GM21367 (cell line): ENCODE measurements around the gene TRDN.
"Not testable (repeated sequence)": the region's sequence is repeated elsewhere in the genome, so short reads cannot be mapped to it uniquely, and the experiment has no call there.

Experiments
- ATAC-seq: cut with Tn5 transposase; IDR thresholded peaks from one replicate; pipeline ENCODE4 v1.9.1; 2021; ENCODE audit not compliant: unreplicated experiment

The TRDN gene

DNA sequence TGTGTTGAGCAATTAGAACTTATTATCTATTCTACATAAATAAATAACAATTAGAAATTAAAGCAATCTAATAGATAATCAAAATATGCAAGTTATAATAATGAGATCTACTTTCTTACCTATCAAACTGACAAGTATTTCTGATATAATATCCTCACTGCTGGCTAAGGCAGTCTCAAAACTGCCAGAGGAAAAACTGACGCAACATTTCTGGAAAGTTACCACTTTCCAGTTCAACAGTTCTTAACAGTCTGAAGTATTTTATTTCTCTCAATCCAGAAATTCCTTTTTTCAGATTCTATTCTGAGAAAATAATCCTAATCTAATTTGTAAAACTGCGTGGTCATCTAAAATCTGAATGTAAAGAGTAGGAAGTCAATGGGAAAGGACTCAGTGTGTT is 121.0 kb downstream of the TRDN start:
- no peak for ATAC-seq

DNA sequence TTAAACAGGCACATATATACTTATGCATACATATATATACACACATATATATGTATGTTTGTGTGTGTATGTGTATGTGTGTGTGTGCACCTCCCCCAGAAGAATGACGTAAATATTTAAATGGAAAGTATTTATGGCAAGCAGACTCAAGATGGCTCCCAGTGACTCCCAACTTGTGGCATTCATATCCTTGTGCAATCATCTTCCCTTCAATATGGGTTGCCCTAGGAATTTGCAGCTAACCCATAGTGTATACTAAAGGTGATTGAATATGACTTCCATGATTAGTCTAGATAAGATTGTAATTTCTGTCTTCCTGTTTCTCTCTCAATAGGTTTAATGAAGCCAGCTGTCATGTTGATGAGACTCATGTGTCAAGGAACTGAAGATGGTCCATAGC is 127.6 kb downstream of the TRDN start:
- no peak for ATAC-seq

GRCh38 chr6:123508290-123508689 is 128.5 kb downstream of the TRDN start:
- ATAC-seq, result no peak

GRCh38 chr6:123507582-123507981 is 129.2 kb downstream of the TRDN start:
- ATAC-seq, result no peak

DNA sequence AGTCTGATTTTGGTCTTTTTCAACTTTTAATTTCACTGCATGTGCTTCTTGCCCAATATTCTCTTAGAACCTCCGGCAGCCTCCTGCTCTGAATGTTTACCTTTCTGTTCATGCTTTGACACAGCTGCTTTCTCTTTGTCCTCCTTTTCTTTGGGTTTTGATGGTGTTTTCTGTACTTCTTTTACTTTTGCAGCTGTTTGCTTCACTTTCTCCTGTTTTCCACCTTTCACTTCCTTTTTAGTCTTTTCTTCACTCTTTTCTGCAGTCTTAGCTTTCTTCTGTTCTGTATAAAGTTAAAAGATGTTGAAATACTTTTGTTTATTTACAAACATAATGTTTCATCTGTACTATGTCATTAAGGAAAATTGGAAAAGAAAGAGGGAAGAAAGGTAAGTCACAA is 133.1 kb downstream of the TRDN start:
- ATAC-seq, result no peak

- no peak for ATAC-seq
These were observed 139.7 kb downstream of the TRDN start for GRCh38 chr6:123497025-123497424.

- no peak for ATAC-seq
These were observed 147.2 kb downstream of the TRDN start for GRCh38 chr6:123489589-123489988.

DNA sequence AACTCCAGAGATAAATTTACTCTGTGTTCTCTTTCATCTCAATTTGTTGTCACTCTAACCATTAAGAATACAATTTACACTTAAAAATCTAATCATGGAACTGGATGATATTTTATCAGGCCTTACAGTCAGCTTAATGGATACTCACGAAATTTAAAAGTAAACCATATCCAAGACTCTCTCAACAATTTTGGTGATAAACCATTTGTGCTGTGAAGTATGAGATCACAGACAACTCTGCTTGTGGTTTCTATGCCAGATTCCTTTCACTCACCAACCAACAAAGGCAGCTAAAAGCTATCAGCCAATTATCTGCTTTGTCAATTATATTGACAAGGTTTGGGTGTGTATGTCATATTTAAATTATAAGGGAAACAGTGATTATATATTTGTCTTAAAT is 155.8 kb downstream of the TRDN start:
- ATAC-seq, result no peak

- not testable (repeated sequence) for ATAC-seq
These were observed 164.6 kb downstream of the TRDN start for GRCh38 chr6:123472025-123472702.

- ATAC-seq, result no peak
These were observed 169.4 kb downstream of the TRDN start for GRCh38 chr6:123467392-123467791.

- no peak for ATAC-seq
These were observed 174.6 kb downstream of the TRDN start for GRCh38 chr6:123462152-123462551.

- no peak for ATAC-seq
These were observed 178.5 kb downstream of the TRDN start for GRCh38 chr6:123458218-123458617.

DNA sequence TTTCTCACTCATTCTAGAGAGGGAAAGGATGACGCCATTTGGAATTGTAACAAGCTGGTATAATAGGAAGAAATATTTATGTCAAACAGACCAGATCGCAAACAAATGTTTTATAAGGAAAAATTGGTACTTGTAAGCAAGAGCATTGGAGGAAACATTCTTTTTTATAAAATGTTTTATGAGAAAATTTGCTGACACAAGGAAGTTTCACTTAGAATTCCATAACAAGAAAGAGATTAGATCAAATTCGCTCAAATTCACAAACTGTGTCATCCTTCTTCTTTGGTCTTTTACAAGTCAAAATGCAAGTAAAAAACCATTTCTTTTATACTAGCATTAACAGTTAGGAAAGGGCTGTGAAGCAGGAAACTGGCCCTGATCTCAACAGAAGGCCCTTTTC is 179.9 kb downstream of the TRDN start:
- no peak for ATAC-seq

DNA sequence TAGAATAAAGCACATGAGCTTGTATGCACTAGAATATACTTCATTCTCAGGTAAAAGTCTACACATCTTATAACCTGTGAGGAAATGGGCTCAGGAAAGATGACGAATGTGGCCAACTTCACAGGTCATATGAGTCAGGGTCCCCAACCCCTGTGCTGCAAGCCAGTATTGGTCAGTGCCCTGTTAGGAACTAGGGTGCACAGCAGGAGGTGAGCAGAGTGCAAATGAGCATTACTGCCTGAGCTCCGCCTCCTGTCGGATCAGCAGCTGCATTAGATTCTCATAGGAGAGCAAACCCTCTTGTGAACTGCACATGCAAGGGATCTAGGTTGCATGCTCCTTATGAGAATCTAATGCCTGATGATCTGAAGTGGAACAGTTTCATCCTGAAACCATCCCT is 182.3 kb downstream of the TRDN start:
- no peak for ATAC-seq

GRCh38 chr6:123453071-123453470 is 183.7 kb downstream of the TRDN start:
- not testable (repeated sequence) for ATAC-seq

DNA sequence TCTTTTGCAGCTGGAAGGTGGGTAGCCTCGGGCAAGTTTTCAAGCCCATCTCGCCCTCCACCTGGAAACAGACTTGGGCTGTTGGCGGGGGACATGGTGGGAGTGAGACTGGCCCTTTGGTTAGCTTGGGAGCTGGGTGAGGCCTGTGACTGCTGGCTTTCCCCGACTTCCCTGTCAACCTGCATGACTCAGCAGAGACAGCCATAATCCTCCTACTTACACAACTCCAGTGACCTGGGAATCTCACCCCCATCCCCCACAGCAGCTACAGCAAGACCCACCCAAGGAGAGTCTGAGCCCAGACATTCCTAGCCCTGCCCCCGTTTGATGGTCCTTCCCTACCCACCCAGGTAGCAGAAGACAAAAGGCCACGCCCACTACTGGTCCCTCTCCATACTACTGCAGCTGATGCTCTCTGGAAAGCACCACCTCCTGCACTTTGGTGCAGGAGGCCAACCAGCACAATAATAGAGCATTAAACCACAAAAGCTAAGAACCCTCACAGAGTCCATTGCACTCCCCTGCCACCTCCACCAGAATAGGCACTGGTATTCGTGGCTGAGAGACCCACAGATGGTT is 188.4 kb downstream of the TRDN start:
- ATAC-seq, result no peak

DNA sequence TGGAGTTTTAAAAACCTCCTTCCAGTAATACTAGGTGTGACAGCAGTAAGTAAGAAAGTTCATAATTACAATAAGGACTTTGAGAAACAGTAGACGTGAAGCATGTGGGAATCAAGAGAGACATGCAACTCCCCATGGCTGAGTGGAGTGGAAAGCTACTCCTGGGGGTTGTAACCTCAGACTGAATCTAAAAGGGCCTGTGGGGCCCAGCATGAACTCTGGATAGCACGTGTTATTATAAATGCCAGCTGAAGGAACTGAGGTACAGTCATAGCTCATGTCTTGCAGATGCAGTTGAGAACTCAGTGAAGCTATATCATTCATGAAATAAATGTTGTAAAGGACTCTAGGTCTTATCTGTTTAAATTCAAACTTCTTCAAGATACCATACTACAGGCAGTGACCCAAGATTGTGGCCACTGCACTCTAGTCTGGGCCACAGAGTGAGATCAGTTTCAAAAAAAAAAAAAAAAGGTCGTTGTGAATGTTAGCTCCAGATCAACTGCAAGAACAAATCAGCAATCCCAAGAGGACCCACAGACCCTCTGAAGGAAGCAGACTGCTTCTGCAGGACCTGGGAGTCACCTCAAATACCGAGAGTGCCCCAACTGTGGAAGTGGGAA is 189.3 kb downstream of the TRDN start:
- ATAC-seq, result no peak

- ATAC-seq, result no peak
These were observed 197.4 kb downstream of the TRDN start for GRCh38 chr6:123439371-123439770.

GRCh38 chr6:123434186-123434585 is 202.6 kb downstream of the TRDN start:
- ATAC-seq, result no peak

GRCh38 chr6:123430970-123431369 is 205.8 kb downstream of the TRDN start:
- ATAC-seq, result no peak

DNA sequence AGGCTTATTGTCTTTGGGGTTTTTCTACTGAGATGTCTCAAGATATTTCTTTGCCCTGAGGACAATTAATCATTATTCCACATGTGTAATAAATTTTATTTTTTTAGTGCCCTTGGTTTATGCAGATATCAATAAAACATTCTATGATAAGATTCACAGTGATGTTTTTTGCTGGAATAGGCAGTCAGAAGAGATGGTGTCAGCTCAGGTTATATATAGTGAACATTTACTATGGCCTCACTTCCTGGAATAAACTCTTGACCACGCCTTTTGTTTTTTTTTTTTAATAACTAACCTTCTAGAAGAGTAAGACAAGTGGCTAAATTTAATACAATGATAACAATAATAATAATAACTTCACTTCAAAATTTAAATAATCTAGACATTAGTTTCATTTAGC is 209.7 kb downstream of the TRDN start:
- no peak for ATAC-seq

DNA sequence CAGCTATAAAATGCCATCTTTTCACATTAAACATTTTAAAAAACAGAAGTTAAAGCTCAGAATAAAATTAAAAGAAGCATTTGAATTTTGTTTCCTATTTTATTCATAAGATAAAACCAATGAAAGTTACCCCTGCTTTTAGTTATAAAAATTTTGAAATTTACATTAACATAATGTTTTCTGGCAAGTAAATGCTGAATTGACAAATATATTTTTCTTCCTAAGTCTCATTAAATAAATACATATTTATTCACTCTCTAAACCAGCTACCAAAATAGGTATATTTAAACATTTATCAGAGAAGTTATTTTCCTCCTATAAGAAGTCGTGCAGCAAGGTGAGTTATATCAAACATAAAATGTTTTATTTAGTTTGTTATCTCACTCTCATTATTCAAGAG is 213.6 kb downstream of the TRDN start:
- no peak for ATAC-seq

GRCh38 chr6:123420512-123420911 is 216.2 kb downstream of the TRDN start:
- ATAC-seq, result no peak
